K562 (cell line): ENCODE data around the gene SYDE1. TPM values are rescaled to one million over a fixed set of nuclear protein-coding genes. Genes with fewer than 3 reads are reported as not detected.

ENCODE experiments used
- ATAC-seq: fragments of 200-7000 bp; cut with Tn5 transposase; 3 replicates; pipeline ENCODE4 v1.9.1; 2020; ENCODE audit warnings: moderate library complexity
- BruUV-seq: library from RNA; stranded (reverse); fragments of 400-500 nt; replicated peaks from 2 replicates; lab custom pipeline; 2021; lab: Mats Ljungman, UMichigan
- CTCF ChIA-PET: fragments of 300-600 bp; formaldehyde crosslinking; extraction: SDS; loops from one replicate; lab custom pipeline; 2021; ENCODE audit warnings: low intra/inter-chr PET ratio; lab: Yijun Ruan, JAX
- POLR2A ChIA-PET: fragments of 300-600, 350-650 bp; sonication (Branson Sonifier 250); formaldehyde crosslinking; extraction: SDS; loops from one replicate; lab custom pipeline; 2021; ENCODE audit warnings: antibody characterized with exemption, inconsistent platforms; lab: Yijun Ruan, JAX
- DNase-seq, 4 experiments: peaks; one replicate each; pipeline versions ENCODE4 v3.0.0 to v3.0.0-alpha.2; 2011 to 2018; ENCODE audit warnings: low spot score in 3 of 4, mixed read lengths in 3 of 4; ENCODE audit errors: extremely low read depth in 1 of 4
- FAIRE-seq: peaks from 2 replicates; lab custom pipeline; 2011; peaks lifted over from hg19 to GRCh38; lab: Jason Lieb, UNC
- H2AFZ ChIP-seq: 2 replicates; pipeline ENCODE4 v1.6.0; 2011; ENCODE audit warnings: low read depth, low read length, control low read depth, inconsistent platforms
- H3K27ac ChIP-seq: fragments of 200-600 bp; 3 replicates; pipeline ENCODE4 v1.8.0; 2011; ENCODE audit warnings: low read depth, mild to moderate bottlenecking, control low read depth, inconsistent platforms, low read length, moderate library complexity, mixed read lengths; ENCODE audit errors: extremely low read depth
- H3K27me3 ChIP-seq, 2 experiments: fragments of 300-600 bp in 1 of 2; 2 replicates in 1 of 2; 3 replicates in 1 of 2; pipeline versions ENCODE4 v1.6.0 to v1.8.0; 2011; ENCODE audit warnings: inconsistent platforms in 2 of 2, low read length in 2 of 2, mild to moderate bottlenecking in 1 of 2, mixed read lengths in 1 of 2, moderate library complexity in 1 of 2; ENCODE audit not compliant: control insufficient read depth in 2 of 2, insufficient read depth in 2 of 2
- H3K36me3 ChIP-seq: fragments of 300-600 bp; 3 replicates; pipeline ENCODE4 v1.8.0; 2011; ENCODE audit warnings: mild to moderate bottlenecking, low read length, inconsistent platforms; ENCODE audit not compliant: control insufficient read depth, insufficient read depth
- H3K4me1 ChIP-seq, 2 experiments: fragments of 200-600 bp in 1 of 2; replicated peaks in 1 of 2; 2 replicates in 1 of 2; 3 replicates in 1 of 2; pipeline versions ENCODE4 v1.5.1 to v1.8.0; 2011; ENCODE audit warnings: inconsistent platforms in 2 of 2, low read length in 2 of 2, mild to moderate bottlenecking in 1 of 2, mixed read lengths in 1 of 2, moderate library complexity in 1 of 2; ENCODE audit not compliant: control insufficient read depth in 2 of 2, insufficient read depth in 2 of 2
- H3K4me2 ChIP-seq: 2 replicates; pipeline ENCODE4 v1.6.1; 2011; ENCODE audit warnings: low read length, control low read depth, inconsistent platforms, mixed read lengths; ENCODE audit not compliant: insufficient read depth
- H3K4me3 ChIP-seq: fragments of 200-600 bp; sonication (generic), shearing (Covaris generic); 2 replicates; pipeline ENCODE4 v1.5.1; 2016; ENCODE audit warnings: control low read depth, inconsistent platforms
- H3K79me2 ChIP-seq: fragments of 200-600 bp; 3 replicates; pipeline ENCODE4 v1.8.0; 2011; ENCODE audit warnings: low read length, inconsistent platforms; ENCODE audit not compliant: control insufficient read depth, insufficient read depth
- H3K9ac ChIP-seq, 2 experiments: 2 replicates each; pipeline versions ENCODE4 v1.6.0 to v1.6.1; 2011; ENCODE audit warnings: low read depth in 2 of 2, low read length in 2 of 2, control low read depth in 1 of 2, inconsistent platforms in 1 of 2, mild to moderate bottlenecking in 1 of 2, mixed read lengths in 1 of 2; ENCODE audit not compliant: insufficient read depth in 1 of 2
- H3K9me1 ChIP-seq: one replicate; pipeline ENCODE4 v1.6.0; 2011; ENCODE audit warnings: inconsistent platforms, mild to moderate bottlenecking, low read length, moderate library complexity; ENCODE audit not compliant: control insufficient read depth, insufficient read depth
- H3K9me3 ChIP-seq: replicated peaks from 2 replicates; pipeline ENCODE4 v1.5.1; 2011; ENCODE audit warnings: low read depth, low read length, inconsistent platforms; ENCODE audit not compliant: control insufficient read depth, insufficient read depth
- H4K20me1 ChIP-seq: replicated peaks from 2 replicates; pipeline ENCODE4 v1.6.1; 2011; ENCODE audit warnings: low read length, inconsistent platforms, mixed read lengths; ENCODE audit not compliant: control insufficient read depth, insufficient read depth
- BRD9 ChIP-seq: fragments of 450-650 bp; IDR thresholded peaks from 2 replicates; pipeline ENCODE4 v1.6.1; 2018; ENCODE audit warnings: low read depth; ENCODE audit not compliant: partially characterized antibody
- CBFB ChIP-seq: sonication (generic); formaldehyde crosslinking; IDR thresholded peaks from 2 replicates; pipeline ENCODE4 v1.4.0; 2020; ENCODE audit warnings: mild to moderate bottlenecking, missing genetic modification reagents
- EHMT2 ChIP-seq: fragments of 450-650 bp; IDR thresholded peaks from 2 replicates; pipeline ENCODE4 v1.6.1; 2018; ENCODE audit warnings: antibody characterized with exemption
- ELF4 ChIP-seq: fragments of 450-650 bp; formaldehyde crosslinking; IDR thresholded peaks from 2 replicates; pipeline ENCODE4 v1.4.0; 2022; ENCODE audit warnings: missing genetic modification characterization
- FIP1L1 ChIP-seq: fragments of 200-400 bp; formaldehyde crosslinking; IDR thresholded peaks from 2 replicates; pipeline ENCODE4 v1.6.1; 2018; ENCODE audit warnings: mild to moderate bottlenecking, low read depth, low read length; ENCODE audit not compliant: poor library complexity, severe bottlenecking
- FUS ChIP-seq: fragments of 200-400 bp; formaldehyde crosslinking; optimal IDR thresholded peaks from 2 replicates; pipeline ENCODE3; 2017; ENCODE audit warnings: low read depth, low read length
- NFIX ChIP-seq: fragments of 250-450 bp; sonication (Bioruptor Pico); IDR thresholded peaks from 2 replicates; pipeline ENCODE4 v1.4.0; 2020; ENCODE audit warnings: low read depth, mild to moderate bottlenecking, moderate library complexity
- PHB ChIP-seq: fragments of 250-450 bp; sonication (Bioruptor Pico); IDR thresholded peaks from 2 replicates; pipeline ENCODE4 v1.5.0; 2021
- STAT6 ChIP-seq: sonication (generic); formaldehyde crosslinking; IDR thresholded peaks from 2 replicates; pipeline ENCODE4 v1.8.1; 2023; ENCODE audit warnings: mild to moderate bottlenecking, missing genetic modification reagents
- WGBS: fragments of 100-300 bp; shearing (Covaris generic); methylation state at CpG from one replicate; pipeline ENCODE4 v1.1.6; 2016; ENCODE audit warnings: low coverage, mixed read lengths; ENCODE audit not compliant: insufficient coverage; ENCODE audit errors: missing lambda C conversion rate; 5-methylcytosine and 5-hydroxymethylcytosine counted together
- in situ Hi-C: fragments of 300-500 bp; cut with MboI; formaldehyde crosslinking; loops from 4 replicates; pipeline ENCODE4 v1.15.0; 2018; ENCODE audit warnings: inconsistent platforms, mixed read lengths
- intact Hi-C: fragments of 100-400 bp; cut with micrococcal nuclease; formaldehyde crosslinking; loops from 2 replicates; pipeline ENCODE4 v1.14.2; 2022
- polyA plus RNA-seq, 8 experiments: library from polyadenylated mRNA; depleted of rRNA in 4 of 8; stranded (reverse) in 5 of 8; unstranded in 3 of 8; fragments of >200 nt; fragmentation: Nextera tagmentation in 2 of 8; fragmentation: Illumina TruSeq in 1 of 8; extraction: Ambion mirVana in 2 of 8; extraction: Trizol in 1 of 8; gene quantifications; 2 replicates each; pipeline versions ENCODE4 v1.2.1 to v1.2.3, GENCODE V29; 2011 to 2014; ENCODE audit warnings: inconsistent platforms in 1 of 8, missing spikeins in 1 of 8
- total RNA-seq, 7 experiments: library from RNA; depleted of rRNA in 6 of 7; stranded (reverse); fragments of >200 nt in 6 of 7; fragmentation: Illumina TruSeq in 2 of 7; extraction: Trizol in 2 of 7; gene quantifications; 2 replicates each; pipeline versions ENCODE4 v1.2.1 to v1.2.3, GENCODE V29; 2011 to 2021; ENCODE audit warnings: low replicate concordance in 1 of 7
- TF ChIP-seq, protein P1 (sequence below): fragments of 450-650 bp; IDR thresholded peaks from 2 replicates; pipeline ENCODE4 v1.6.1; 2016; ENCODE audit warnings: mild to moderate bottlenecking, moderate library complexity

The SYDE1 gene
- total and polyA plus RNA-seq, 9 of the 15 experiments (the other 6 are each of a cell fraction or from before 2014, with no cell fraction given), result 0.04 TPM; not detected in 8

GRCh38 chr19:15155296-15155695 lies 48.1 kb downstream of the SYDE1 start:
- WGBS, result 3% methylated on average over 5 of the region's 5 CpGs
- TF ChIP-seq NFIX, result no peak
- TF ChIP-seq ELF4 (CRISPR knock-in tag), result no peak
- no peak for TF ChIP-seq FUS
- TF ChIP-seq, protein P1, sequence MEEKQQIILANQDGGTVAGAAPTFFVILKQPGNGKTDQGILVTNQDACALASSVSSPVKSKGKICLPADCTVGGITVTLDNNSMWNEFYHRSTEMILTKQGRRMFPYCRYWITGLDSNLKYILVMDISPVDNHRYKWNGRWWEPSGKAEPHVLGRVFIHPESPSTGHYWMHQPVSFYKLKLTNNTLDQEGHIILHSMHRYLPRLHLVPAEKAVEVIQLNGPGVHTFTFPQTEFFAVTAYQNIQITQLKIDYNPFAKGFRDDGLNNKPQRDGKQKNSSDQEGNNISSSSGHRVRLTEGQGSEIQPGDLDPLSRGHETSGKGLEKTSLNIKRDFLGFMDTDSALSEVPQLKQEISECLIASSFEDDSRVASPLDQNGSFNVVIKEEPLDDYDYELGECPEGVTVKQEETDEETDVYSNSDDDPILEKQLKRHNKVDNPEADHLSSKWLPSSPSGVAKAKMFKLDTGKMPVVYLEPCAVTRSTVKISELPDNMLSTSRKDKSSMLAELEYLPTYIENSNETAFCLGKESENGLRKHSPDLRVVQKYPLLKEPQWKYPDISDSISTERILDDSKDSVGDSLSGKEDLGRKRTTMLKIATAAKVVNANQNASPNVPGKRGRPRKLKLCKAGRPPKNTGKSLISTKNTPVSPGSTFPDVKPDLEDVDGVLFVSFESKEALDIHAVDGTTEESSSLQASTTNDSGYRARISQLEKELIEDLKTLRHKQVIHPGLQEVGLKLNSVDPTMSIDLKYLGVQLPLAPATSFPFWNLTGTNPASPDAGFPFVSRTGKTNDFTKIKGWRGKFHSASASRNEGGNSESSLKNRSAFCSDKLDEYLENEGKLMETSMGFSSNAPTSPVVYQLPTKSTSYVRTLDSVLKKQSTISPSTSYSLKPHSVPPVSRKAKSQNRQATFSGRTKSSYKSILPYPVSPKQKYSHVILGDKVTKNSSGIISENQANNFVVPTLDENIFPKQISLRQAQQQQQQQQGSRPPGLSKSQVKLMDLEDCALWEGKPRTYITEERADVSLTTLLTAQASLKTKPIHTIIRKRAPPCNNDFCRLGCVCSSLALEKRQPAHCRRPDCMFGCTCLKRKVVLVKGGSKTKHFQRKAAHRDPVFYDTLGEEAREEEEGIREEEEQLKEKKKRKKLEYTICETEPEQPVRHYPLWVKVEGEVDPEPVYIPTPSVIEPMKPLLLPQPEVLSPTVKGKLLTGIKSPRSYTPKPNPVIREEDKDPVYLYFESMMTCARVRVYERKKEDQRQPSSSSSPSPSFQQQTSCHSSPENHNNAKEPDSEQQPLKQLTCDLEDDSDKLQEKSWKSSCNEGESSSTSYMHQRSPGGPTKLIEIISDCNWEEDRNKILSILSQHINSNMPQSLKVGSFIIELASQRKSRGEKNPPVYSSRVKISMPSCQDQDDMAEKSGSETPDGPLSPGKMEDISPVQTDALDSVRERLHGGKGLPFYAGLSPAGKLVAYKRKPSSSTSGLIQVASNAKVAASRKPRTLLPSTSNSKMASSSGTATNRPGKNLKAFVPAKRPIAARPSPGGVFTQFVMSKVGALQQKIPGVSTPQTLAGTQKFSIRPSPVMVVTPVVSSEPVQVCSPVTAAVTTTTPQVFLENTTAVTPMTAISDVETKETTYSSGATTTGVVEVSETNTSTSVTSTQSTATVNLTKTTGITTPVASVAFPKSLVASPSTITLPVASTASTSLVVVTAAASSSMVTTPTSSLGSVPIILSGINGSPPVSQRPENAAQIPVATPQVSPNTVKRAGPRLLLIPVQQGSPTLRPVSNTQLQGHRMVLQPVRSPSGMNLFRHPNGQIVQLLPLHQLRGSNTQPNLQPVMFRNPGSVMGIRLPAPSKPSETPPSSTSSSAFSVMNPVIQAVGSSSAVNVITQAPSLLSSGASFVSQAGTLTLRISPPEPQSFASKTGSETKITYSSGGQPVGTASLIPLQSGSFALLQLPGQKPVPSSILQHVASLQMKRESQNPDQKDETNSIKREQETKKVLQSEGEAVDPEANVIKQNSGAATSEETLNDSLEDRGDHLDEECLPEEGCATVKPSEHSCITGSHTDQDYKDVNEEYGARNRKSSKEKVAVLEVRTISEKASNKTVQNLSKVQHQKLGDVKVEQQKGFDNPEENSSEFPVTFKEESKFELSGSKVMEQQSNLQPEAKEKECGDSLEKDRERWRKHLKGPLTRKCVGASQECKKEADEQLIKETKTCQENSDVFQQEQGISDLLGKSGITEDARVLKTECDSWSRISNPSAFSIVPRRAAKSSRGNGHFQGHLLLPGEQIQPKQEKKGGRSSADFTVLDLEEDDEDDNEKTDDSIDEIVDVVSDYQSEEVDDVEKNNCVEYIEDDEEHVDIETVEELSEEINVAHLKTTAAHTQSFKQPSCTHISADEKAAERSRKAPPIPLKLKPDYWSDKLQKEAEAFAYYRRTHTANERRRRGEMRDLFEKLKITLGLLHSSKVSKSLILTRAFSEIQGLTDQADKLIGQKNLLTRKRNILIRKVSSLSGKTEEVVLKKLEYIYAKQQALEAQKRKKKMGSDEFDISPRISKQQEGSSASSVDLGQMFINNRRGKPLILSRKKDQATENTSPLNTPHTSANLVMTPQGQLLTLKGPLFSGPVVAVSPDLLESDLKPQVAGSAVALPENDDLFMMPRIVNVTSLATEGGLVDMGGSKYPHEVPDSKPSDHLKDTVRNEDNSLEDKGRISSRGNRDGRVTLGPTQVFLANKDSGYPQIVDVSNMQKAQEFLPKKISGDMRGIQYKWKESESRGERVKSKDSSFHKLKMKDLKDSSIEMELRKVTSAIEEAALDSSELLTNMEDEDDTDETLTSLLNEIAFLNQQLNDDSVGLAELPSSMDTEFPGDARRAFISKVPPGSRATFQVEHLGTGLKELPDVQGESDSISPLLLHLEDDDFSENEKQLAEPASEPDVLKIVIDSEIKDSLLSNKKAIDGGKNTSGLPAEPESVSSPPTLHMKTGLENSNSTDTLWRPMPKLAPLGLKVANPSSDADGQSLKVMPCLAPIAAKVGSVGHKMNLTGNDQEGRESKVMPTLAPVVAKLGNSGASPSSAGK, result no peak
- TF ChIP-seq FIP1L1, result no peak
- TF ChIP-seq EHMT2, result no peak
- no peak for TF ChIP-seq BRD9
- no peak for TF ChIP-seq PHB (CRISPR knock-in tag)
- no peak for TF ChIP-seq CBFB (CRISPR knock-in tag)
- TF ChIP-seq STAT6 (CRISPR knock-in tag), result no peak

More at GRCh38 chr19:15155296-15155695, 48.1 kb downstream of the SYDE1 start:
- Histone ChIP-seq H3K27ac (no peak overlapping the region), H3K4me2 (no peak overlapping the region), H3K9me3 (peaks cover 4% of the 10 kb centered on the region; the same call in 1 of the 2 replicates), H3K4me3 (no peak overlapping the region), H4K20me1 (no peaks in the 10 kb centered on the region), H3K27me3 (no peaks in the 10 kb centered on the region; a peak in 1 of 5 replicates), H3K9ac (no peak overlapping the region), H3K4me1 (no peaks in the 10 kb centered on the region), H3K9me1 (no peaks in the 10 kb centered on the region), H3K36me3 (no peaks in the 10 kb centered on the region), H3K79me2 (no peaks in the 10 kb centered on the region), H2AFZ (no peak overlapping the region)
- DNase-seq (no peak), ATAC-seq (no peak), FAIRE-seq (no peak)
- BruUV-seq, result no TSS peak
- intact Hi-C loops, result loop anchor here (10.0 kb wide), 1 partner anchor 270 kb away; the partner anchor contains the start of gene OR7A17
- POLR2A ChIA-PET, result interaction anchor here (0.7 kb wide), 1 partner anchor 93 kb away, joined by 3 read pairs; no protein-coding TSS in a partner anchor
- CTCF ChIA-PET, result no interaction called here
- in situ Hi-C loops, result no loop called here
